SK-N-SH treated with all-trans-retinoic acid at 6 μM for 48 hours (cell line): ENCODE results near the gene TRAF1.

Source experiments
- ATAC-seq: fragments of 200-7000 bp; cut with Tn5 transposase; 3 replicates; pipeline ENCODE4 v1.9.1; 2020; ENCODE audit warnings: mild to moderate bottlenecking, moderate library complexity
- ARNTL ChIP-seq: fragments of 450-650 bp; formaldehyde crosslinking; IDR thresholded peaks from 2 replicates; pipeline ENCODE4 v1.5.0; 2020; ENCODE audit warnings: low read depth, mild to moderate bottlenecking, moderate library complexity, borderline replicate concordance
- BACH2 ChIP-seq: fragments of 250-450 bp; sonication (Bioruptor Pico); IDR thresholded peaks from 2 replicates; pipeline ENCODE4 v1.9.0; 2021; ENCODE audit warnings: mild to moderate bottlenecking, borderline replicate concordance
- CREB5 ChIP-seq: fragments of 250-450 bp; sonication (Bioruptor Pico); IDR thresholded peaks from 2 replicates; pipeline ENCODE4 v1.5.1; 2020; ENCODE audit warnings: low read depth, mild to moderate bottlenecking, moderate library complexity
- CSDC2 ChIP-seq: fragments of 250-450 bp; sonication (Bioruptor Pico); IDR thresholded peaks from 2 replicates; pipeline ENCODE4 v1.5.0; 2020; ENCODE audit warnings: mild to moderate bottlenecking, moderate library complexity
- ESRRG ChIP-seq: fragments of 250-450 bp; sonication (Bioruptor Pico); IDR thresholded peaks from 2 replicates; pipeline ENCODE4 v1.6.1; 2021; ENCODE audit warnings: mild to moderate bottlenecking
- GLIS3 ChIP-seq: fragments of 250-450 bp; sonication (Bioruptor Pico); IDR thresholded peaks from 2 replicates; pipeline ENCODE4 v1.5.0; 2020; ENCODE audit warnings: mild to moderate bottlenecking, moderate library complexity
- ISL1 ChIP-seq: fragments of 250-450 bp; sonication (Bioruptor Pico); IDR thresholded peaks from 2 replicates; pipeline ENCODE4 v2.1.2; 2022; ENCODE audit warnings: mild to moderate bottlenecking, moderate library complexity
- PATZ1 ChIP-seq: fragments of 250-450 bp; sonication (Bioruptor Pico); IDR thresholded peaks from 2 replicates; pipeline ENCODE4 v1.8.0; 2020; ENCODE audit warnings: mild to moderate bottlenecking, moderate library complexity, borderline replicate concordance
- PPARA ChIP-seq: fragments of 250-450 bp; sonication (Bioruptor Pico); IDR thresholded peaks from 2 replicates; pipeline ENCODE4 v1.5.0; 2020; ENCODE audit warnings: mild to moderate bottlenecking, borderline replicate concordance
- RARB ChIP-seq: fragments of 250-450 bp; sonication (Bioruptor Pico); IDR thresholded peaks from 2 replicates; pipeline ENCODE4 v1.8.0; 2021; ENCODE audit warnings: mild to moderate bottlenecking, moderate library complexity
- SNAI2 ChIP-seq: fragments of 250-450 bp; sonication (Bioruptor Pico); IDR thresholded peaks from 2 replicates; pipeline ENCODE4 v1.5.0; 2020; ENCODE audit warnings: mild to moderate bottlenecking, moderate library complexity
- TCF4 ChIP-seq: fragments of 250-450 bp; sonication (Bioruptor Pico); IDR thresholded peaks from 2 replicates; pipeline ENCODE4 v1.8.0; 2021; ENCODE audit warnings: mild to moderate bottlenecking, moderate library complexity, borderline replicate concordance
- TOX ChIP-seq: fragments of 250-450 bp; sonication (Bioruptor Pico); IDR thresholded peaks from 2 replicates; pipeline ENCODE4 v1.8.0; 2021; ENCODE audit warnings: mild to moderate bottlenecking, moderate library complexity, borderline replicate concordance
- TSHZ2 ChIP-seq: fragments of 250-450 bp; sonication (Bioruptor Pico); IDR thresholded peaks from 2 replicates; pipeline ENCODE4 v1.5.0; 2020; ENCODE audit warnings: mild to moderate bottlenecking, moderate library complexity
- ZC3H10 ChIP-seq: fragments of 250-450 bp; sonication (Bioruptor Pico); IDR thresholded peaks from 2 replicates; pipeline ENCODE4 v1.5.1; 2021; ENCODE audit warnings: mild to moderate bottlenecking, moderate library complexity
- ZFP3 ChIP-seq: fragments of 250-450 bp; sonication (Bioruptor Pico); IDR thresholded peaks from 2 replicates; pipeline ENCODE4 v1.5.0; 2020; ENCODE audit warnings: mild to moderate bottlenecking, moderate library complexity
- ZFP30 ChIP-seq: fragments of 450-650 bp; formaldehyde crosslinking; IDR thresholded peaks from 2 replicates; pipeline ENCODE4 v1.5.0; 2022; ENCODE audit warnings: mild to moderate bottlenecking, moderate library complexity
- ZNF565 ChIP-seq: fragments of 450-650 bp; formaldehyde crosslinking; conservative IDR thresholded peaks from 2 replicates; pipeline ENCODE4 v1.5.0; 2020; ENCODE audit warnings: low read depth, mild to moderate bottlenecking, moderate library complexity
- ZNF70 ChIP-seq: fragments of 450-650 bp; formaldehyde crosslinking; IDR thresholded peaks from 2 replicates; pipeline ENCODE4 v1.5.0; 2020; ENCODE audit warnings: mild to moderate bottlenecking, moderate library complexity
- ZNF8 ChIP-seq: fragments of 450-650 bp; formaldehyde crosslinking; IDR thresholded peaks from 2 replicates; pipeline ENCODE4 v1.5.0; 2020; ENCODE audit warnings: mild to moderate bottlenecking, moderate library complexity

TRAF1 gene

DNA sequence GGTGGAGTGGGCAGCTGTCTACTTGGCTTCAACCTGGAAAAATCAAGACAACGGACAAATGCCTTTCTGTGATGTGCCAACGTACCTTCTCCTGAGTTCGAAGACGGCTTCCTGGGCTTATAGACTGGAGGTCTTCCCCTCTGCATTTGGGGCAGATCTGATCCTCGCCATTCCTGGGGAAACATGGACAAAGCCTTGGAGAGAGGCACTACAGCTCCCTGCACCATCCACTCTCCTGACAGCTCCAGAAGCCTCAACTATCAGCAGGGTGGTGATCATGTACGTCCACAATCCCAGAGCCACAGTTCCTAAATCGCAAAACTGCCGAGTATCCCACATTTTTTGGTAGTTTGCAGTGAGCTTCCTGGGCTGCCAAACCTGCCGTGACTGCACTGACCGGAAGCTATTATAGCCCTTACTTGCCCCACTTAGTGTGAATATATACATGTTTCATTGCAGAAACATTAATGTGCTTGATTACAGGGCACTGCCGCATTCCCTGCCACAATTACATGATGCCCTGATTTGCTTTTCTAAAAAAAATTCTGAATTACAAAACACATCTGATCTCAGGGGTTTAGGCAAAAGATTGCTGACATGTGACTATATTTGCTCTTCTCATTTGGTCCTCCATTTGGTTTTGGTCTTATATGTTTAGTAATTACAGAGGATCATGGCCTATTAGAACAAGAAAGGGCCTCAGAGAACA is 2.8 kb downstream of the TRAF1 start:
- TF ChIP-seq ZNF70 (CRISPR knock-in tag): no peak
- no peak for TF ChIP-seq TSHZ2
- TF ChIP-seq ZNF8 (CRISPR knock-in tag): no peak
- no peak for TF ChIP-seq PATZ1
- no peak for TF ChIP-seq ZFP30 (CRISPR knock-in tag)
- TF ChIP-seq ZFP3 (CRISPR knock-in tag): no peak
- TF ChIP-seq ISL1: no peak
- TF ChIP-seq ZNF565 (CRISPR knock-in tag): no peak
- TF ChIP-seq PPARA (CRISPR knock-in tag): no peak
- TF ChIP-seq BACH2: no peak
- no peak for TF ChIP-seq GLIS3 (CRISPR knock-in tag)
- TF ChIP-seq ZC3H10: no peak
- TF ChIP-seq SNAI2 (CRISPR knock-in tag): no peak
- no peak for ATAC-seq

DNA sequence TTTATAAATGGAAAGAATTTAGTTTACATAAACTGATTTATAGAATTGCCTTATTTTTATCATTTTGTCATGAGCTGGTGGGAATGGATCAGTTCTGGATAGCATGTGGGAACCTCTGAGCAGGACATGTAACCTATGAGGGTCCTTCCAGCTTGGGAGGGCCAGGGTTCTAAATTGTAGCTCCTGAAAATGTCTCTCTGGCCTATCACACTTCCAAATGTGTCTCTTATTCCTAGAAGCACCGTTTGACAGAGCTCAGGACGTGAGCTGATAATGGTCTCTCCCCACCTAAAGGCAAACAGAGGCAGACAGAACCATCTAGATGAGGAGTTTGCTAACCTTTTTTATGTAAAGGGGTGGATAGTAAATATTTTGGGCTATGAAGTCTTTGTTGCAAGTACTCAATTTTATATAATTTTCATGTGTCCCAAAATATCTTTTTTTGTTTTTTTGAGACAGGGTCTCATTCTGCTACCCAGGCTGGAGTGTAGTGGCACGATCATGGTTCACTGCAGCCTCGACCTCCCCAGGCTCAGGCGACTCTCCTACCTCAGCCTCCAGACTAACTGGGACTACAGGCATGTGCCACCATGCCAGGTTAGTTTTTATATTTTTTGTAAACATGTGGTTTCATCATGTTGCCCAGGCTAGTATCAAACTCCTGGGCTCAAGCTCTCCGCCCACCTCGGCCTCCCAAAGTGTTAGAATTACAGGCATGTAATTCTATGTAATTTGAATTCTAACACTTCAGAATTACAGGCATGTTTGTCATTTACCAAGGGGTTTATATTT is 4.0 kb downstream of the TRAF1 start:
- ATAC-seq: no peak
- TF ChIP-seq ZC3H10: no peak
- no peak for TF ChIP-seq ZNF565 (CRISPR knock-in tag)
- no peak for TF ChIP-seq ZFP3 (CRISPR knock-in tag)
- TF ChIP-seq ESRRG: no peak
- TF ChIP-seq TSHZ2: no peak
- TF ChIP-seq ISL1: no peak
- no peak for TF ChIP-seq TCF4 (CRISPR knock-in tag)
- TF ChIP-seq RARB (CRISPR knock-in tag): no peak
- TF ChIP-seq PPARA (CRISPR knock-in tag): no peak
- no peak for TF ChIP-seq CREB5 (CRISPR knock-in tag)
- no peak for TF ChIP-seq TOX (CRISPR knock-in tag)
- no peak for TF ChIP-seq CSDC2
- no peak for TF ChIP-seq ARNTL
- TF ChIP-seq GLIS3 (CRISPR knock-in tag): no peak
- TF ChIP-seq ZNF70 (CRISPR knock-in tag): no peak

- TF ChIP-seq ESRRG: no peak
- TF ChIP-seq GLIS3 (CRISPR knock-in tag): no peak
- 0 out of 2 replicates have a peak, but pooled peaks have one; percentile 34 for TF ChIP-seq TSHZ2
- TF ChIP-seq TCF4 (CRISPR knock-in tag): 0 out of 2 replicates have a peak, but pooled peaks have one; percentile 22
- ATAC-seq: peak; percentile 47; the same call in 1 of the 3 replicates
These were observed 4.9 kb downstream of the TRAF1 start for GRCh38 chr9:120921661-120922181.
